PFSK-1 (cell line): ENCODE data around the gene TNFRSF4.

Experiments
- SIN3A ChIP-seq: IDR thresholded peaks from 2 replicates; pipeline ENCODE4 v1.6.1; 2012; ENCODE audit warnings: mild to moderate bottlenecking, low read length, moderate library complexity, borderline replicate concordance; ENCODE audit not compliant: insufficient read depth
- TAF1 ChIP-seq: IDR thresholded peaks from 2 replicates; pipeline ENCODE4 v1.6.1; 2012; ENCODE audit warnings: low read length, control low read depth, borderline replicate concordance; ENCODE audit not compliant: insufficient read depth
- TF ChIP-seq, protein P1 (sequence below), 2 experiments: IDR thresholded peaks; 2 replicates each; pipeline versions ENCODE4 v1.6.1 to v1.8.0; 2011 to 2012; ENCODE audit warnings: low read depth in 2 of 2, low read length in 2 of 2, control low read depth in 1 of 2, inconsistent platforms in 1 of 2, mild to moderate bottlenecking in 1 of 2, moderate library complexity in 1 of 2; ENCODE audit not compliant: insufficient read depth in 1 of 2

DNA sequence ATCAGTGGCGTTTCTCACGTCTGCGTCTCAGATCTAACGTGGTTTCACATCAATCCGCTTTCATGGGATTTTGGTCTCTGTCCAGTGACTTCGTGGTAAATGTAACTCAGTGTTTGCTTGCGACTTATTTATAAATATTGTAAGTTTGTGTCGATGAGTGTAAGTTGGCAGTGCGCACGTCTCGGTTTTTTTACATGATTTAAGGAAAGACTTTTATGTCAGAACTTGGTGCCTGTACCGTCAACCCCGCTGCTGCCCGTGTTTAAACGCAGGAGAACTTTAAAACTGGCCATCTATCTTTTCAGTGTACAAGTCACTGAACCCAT, 19.6 kb upstream of the TNFRSF4 start:
- TF ChIP-seq, protein P1, sequence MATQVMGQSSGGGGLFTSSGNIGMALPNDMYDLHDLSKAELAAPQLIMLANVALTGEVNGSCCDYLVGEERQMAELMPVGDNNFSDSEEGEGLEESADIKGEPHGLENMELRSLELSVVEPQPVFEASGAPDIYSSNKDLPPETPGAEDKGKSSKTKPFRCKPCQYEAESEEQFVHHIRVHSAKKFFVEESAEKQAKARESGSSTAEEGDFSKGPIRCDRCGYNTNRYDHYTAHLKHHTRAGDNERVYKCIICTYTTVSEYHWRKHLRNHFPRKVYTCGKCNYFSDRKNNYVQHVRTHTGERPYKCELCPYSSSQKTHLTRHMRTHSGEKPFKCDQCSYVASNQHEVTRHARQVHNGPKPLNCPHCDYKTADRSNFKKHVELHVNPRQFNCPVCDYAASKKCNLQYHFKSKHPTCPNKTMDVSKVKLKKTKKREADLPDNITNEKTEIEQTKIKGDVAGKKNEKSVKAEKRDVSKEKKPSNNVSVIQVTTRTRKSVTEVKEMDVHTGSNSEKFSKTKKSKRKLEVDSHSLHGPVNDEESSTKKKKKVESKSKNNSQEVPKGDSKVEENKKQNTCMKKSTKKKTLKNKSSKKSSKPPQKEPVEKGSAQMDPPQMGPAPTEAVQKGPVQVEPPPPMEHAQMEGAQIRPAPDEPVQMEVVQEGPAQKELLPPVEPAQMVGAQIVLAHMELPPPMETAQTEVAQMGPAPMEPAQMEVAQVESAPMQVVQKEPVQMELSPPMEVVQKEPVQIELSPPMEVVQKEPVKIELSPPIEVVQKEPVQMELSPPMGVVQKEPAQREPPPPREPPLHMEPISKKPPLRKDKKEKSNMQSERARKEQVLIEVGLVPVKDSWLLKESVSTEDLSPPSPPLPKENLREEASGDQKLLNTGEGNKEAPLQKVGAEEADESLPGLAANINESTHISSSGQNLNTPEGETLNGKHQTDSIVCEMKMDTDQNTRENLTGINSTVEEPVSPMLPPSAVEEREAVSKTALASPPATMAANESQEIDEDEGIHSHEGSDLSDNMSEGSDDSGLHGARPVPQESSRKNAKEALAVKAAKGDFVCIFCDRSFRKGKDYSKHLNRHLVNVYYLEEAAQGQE (IDR thresholded peaks at IDR 0.05; ENCODE audit: insufficient read depth in 1 of 2, low read depth in 2 of 2, low read length in 2 of 2): no peak
- no peak for TF ChIP-seq TAF1
- no peak for TF ChIP-seq SIN3A
